GM12872 (cell line): ENCODE data around the gene RBM6.

ENCODE experiments used
- CTCF ChIP-seq: IDR thresholded peaks from 3 replicates; pipeline ENCODE4 v1.5.1; 2011; ENCODE audit warnings: low read depth, mild to moderate bottlenecking, low read length, moderate library complexity; ENCODE audit not compliant: insufficient read depth

RBM6 gene

GRCh38 chr3:49902511-49903345 lies 37.2 kb upstream of the RBM6 start:
- no peak for TF ChIP-seq CTCF

DNA sequence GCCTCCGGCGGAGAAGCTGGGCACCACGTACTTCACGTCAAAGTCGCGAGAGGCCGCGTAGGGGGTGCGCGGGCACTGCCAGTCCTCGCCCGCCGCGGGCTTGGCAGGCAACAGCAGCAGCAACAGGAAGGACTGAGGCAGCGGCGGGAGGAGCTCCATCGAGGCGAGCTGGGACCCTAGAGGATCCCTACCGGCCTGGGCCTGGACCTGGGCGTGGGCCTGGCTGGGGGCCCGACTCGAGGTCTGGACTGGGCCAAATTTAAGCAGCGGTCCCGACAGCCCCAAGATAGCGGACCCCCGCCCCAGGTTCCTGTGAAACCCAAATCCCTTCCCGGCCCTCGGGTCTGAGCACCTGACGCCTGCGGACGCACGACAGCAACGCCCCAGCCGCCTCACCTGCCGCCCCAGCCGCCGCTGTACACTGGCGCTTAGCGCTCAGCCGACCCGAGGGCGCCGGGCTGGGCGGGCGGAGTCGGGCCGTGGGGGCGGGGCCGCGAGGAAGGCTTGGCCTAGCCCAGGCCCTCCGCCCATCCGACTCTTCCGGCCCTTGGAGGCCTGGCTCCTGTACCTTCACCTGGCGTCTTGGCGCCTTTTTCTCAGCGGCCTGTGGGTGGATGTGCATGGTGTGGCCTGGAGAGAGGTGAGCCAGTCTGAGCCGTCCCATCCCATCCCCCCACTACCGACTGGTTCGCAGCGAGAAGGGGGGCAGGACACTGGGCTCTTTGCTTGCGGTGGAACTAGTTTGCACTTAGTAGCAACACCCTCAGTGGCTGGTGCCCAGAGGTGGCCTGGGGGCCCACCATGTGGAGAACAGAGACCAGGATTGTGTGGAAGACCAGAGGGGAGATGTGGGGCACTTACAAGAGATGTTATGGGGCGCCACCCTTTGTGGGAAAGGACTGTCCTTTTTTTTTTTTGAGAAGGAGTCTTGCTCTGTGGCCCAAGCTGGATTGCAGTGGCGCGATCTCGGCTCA lies 36.2 kb upstream of the RBM6 start, which contains the start of gene MST1R:
MST1R (minus strand) TSS at position 423 of the 974 bp plus-strand sequence; CDS start at position 159, 264 bp downstream.
- no peak for TF ChIP-seq CTCF

- TF ChIP-seq CTCF, result peak; percentile 80
Observed at GRCh38 chr3:49906073-49906743, 33.7 kb upstream of the RBM6 start.

DNA sequence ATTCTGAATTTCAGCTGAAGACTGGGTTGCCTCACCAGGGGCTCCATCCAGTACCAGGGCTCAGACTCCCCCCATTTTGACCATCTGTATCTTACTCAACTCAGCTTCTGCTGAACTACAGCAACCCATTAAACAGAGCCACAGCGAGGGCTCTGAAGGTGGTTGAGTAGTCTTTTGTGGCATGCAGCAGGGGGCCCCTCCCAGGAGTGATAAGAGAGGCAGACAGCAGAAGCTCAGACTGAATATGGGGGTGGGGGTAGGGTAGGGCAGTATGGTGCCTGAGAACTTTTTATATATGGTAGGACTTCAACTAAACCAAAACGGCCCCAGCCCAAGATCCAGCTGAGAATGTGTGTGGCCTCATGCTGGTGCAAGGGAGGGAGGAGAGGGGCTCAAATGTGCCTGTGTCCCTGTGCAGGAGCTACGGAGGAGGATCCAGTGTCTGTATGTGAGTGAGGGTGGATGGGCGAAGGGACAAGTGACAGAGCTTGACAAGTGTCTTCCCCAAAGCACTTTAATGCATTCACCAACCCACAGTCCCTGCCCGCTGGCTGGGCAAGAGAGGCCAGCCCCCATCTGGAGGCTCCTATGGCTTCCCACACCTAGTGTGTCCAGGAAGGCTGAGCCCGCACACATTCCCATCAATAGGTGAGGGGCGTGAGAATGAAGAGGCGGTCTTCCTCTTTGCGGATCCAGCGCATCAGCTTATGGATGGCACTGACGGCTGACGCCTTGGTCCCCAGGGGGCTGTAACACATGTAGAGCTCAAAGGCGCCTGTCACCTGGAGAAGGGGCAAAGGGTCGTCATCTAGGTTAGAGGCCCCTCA lies 31.4 kb upstream of the RBM6 start:
- TF ChIP-seq CTCF, result no peak

GRCh38 chr3:49910409-49911123 lies 29.4 kb upstream of the RBM6 start:
- no peak for TF ChIP-seq CTCF

- no peak for TF ChIP-seq CTCF
Observed at GRCh38 chr3:49911124-49911420, 28.9 kb upstream of the RBM6 start.
